ENCODE data around the gene P2RX6. TPM values are rescaled to one million over a fixed set of nuclear protein-coding genes. Genes with fewer than 3 reads are reported as not detected.

The P2RX6 gene
- total and polyA plus RNA-seq, 2 of the 4 experiments (the other 2 are of a cell fraction): 0.90 to 1.6 TPM

DNA sequence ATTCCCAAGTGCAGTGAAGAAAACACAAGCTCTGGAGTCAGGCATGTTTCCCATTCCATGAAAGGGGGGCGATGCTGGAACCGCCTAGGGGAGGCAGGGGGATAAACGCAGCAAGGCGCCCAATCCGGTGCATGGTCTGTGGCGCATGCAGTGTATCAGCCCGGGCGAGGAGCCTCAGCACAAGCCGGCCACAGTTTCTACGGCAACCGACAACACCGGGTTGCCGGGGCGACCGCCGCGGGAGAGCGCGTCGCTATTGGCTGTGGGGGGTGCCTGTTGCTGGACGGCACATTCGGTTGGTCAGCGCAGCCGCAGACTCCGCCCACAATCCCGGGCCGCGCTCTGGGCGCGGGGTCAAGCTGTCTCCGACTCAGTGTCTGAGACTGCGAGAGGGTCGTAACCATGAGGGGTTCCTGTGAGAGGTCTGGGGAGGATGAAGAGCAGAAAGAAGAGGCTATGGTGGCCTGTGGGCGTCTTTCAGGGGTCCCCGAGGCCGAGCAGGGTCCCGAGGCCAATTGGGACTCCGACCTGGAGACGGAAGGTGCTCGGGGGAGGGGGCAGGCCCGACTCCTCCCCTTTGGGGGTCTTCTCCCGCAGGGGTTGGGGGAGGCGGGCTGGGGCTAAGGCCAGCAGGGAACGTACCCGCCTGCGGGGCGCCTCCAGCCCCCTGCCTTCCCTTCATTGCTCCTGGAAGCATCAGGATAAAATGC lies 30.8 kb downstream of the P2RX6 start, which contains the start of gene LRRC74B:
Gene LRRC74B, plus strand, starts transcription at position 362 of the 710 bp plus-strand sequence. Its CDS starts 41 bp downstream, at position 403.
- peaks cover 6% of the 10 kb centered on the region; the same call in 1 of the 2 replicates for H3K9me1 ChIP-seq (ENCODE audit: insufficient read depth, low read length)
- POLR2A ChIA-PET (ENCODE audit: unreplicated experiment): no interaction called here
- 0% methylated on average over 16 of the region's 47 CpGs; no CpG with 5 or more reads in 1 of the 2 experiments for WGBS, 2 experiments (ENCODE audit: extremely low coverage in 2 of 2, insufficient read length in 1 of 2)
- DNase-seq (peak; percentile 87), ATAC-seq (ENCODE audit: low read depth) (peak; percentile 98)
- H2BK15ac ChIP-seq (ENCODE audit: low read depth, low read length): no peak within 1 kb of the TSS
- peak within 1 kb of the TSS; percentile 27; the same call in 1 of the 2 replicates for H3K9ac ChIP-seq (ENCODE audit: low read depth, low read length)
- no peak within 1 kb of the TSS for H4K5ac ChIP-seq (ENCODE audit: low read depth, low read length)
- H3K79me1 ChIP-seq (ENCODE audit: low read depth in 1 of 2, low read length in 2 of 2): no peaks in the 10 kb centered on the region
- H4K91ac ChIP-seq (ENCODE audit: insufficient read depth, low read depth, low read length): no peak within 1 kb of the TSS; the same call in 1 of the 2 replicates
- peak; percentile 28; the same call in 1 of the 2 replicates for TF ChIP-seq BHLHE40 (IDR thresholded peaks at IDR 0.05; ENCODE audit: low read depth, low read length)
- TF ChIP-seq USF2 (IDR thresholded peaks at IDR 0.05; ENCODE audit: low read depth, low read length): peak; percentile 59; the same call in 1 of the 2 replicates
- TF ChIP-seq CEBPB (IDR thresholded peaks at IDR 0.05; ENCODE audit: low read depth, low read length): no peak
- TF ChIP-seq MXI1 (IDR thresholded peaks at IDR 0.05; ENCODE audit: borderline replicate concordance, low read depth, low read length): peak; percentile 99
- no peak within 1 kb of the TSS for H2AK5ac ChIP-seq (ENCODE audit: low read depth, low read length)
- H3K4me3 ChIP-seq (ENCODE audit: insufficient read depth, low read depth, low read length): peak within 1 kb of the TSS; percentile 37
- H4K20me1 ChIP-seq (ENCODE audit: insufficient read depth, low read length): no peaks in the 10 kb centered on the region
- in situ Hi-C loops (cut with MboI; ENCODE audit: low sequenced_read_pairs) (no loop called here), dilution Hi-C loops (cut with HindIII; ENCODE audit: low sequenced_read_pairs, unreplicated experiment) (no loop called here), intact Hi-C loops (cut with micrococcal nuclease) (loop anchor here (1.0 to 2.0 kb wide), 2 partner anchors 31 to 43 kb away; partner anchors contain the start of genes P2RX6 and THAP7)
- H3K14ac ChIP-seq (replicated peaks; ENCODE audit: low read depth, low read length): peak within 1 kb of the TSS; percentile 10; the same call in 1 of the 2 replicates
- BruUV-seq (replicated peaks): no TSS peak
- peak within 1 kb of the TSS; percentile 62 for H2BK5ac ChIP-seq (ENCODE audit: low read depth, low read length, poor library complexity, severe bottlenecking)
- H3K36me3 ChIP-seq (ENCODE audit: control insufficient read depth, insufficient read depth, low read length): no peaks in the 10 kb centered on the region
- H3K56ac ChIP-seq (ENCODE audit: extremely low read depth, insufficient read depth, low read length): peak within 1 kb of the TSS; percentile 22; the same call in 1 of the 2 replicates
- H3K9me3 ChIP-seq (ENCODE audit: control insufficient read depth, insufficient read depth, low read length): no peaks in the 10 kb centered on the region
- H3K4me1 ChIP-seq (ENCODE audit: control insufficient read depth, insufficient read depth, low read length): peaks cover 15% of the 10 kb centered on the region
- peak within 1 kb of the TSS; percentile 7; the same call in 1 of the 2 replicates for H2BK120ac ChIP-seq (ENCODE audit: low read depth, low read length)
- H3K27ac ChIP-seq (ENCODE audit: insufficient read depth, low read length): peak within 1 kb of the TSS; percentile 56
- no peak within 1 kb of the TSS for H2BK20ac ChIP-seq (ENCODE audit: low read depth, low read length)
- 0 out of 2 replicates have a peak within 1 kb of the TSS, but pooled peaks have one; percentile 36 for H3K23ac ChIP-seq (ENCODE audit: low read depth, low read length)
- CTCF ChIA-PET: no interaction called here
- peak within 1 kb of the TSS in 1 of 2 experiments; percentile 84; a peak in 2 of 4 replicates for H4K8ac ChIP-seq (ENCODE audit: low read depth in 2 of 2, low read length in 2 of 2)
- no peak within 1 kb of the TSS for H3K4ac ChIP-seq (ENCODE audit: low read depth, low read length)
- H2AFZ ChIP-seq (replicated peaks; ENCODE audit: low read length, poor library complexity): peak within 1 kb of the TSS; percentile 94
- peak within 1 kb of the TSS; percentile 84 for H3K4me2 ChIP-seq (ENCODE audit: low read depth, low read length)
- peak within 1 kb of the TSS; percentile 88 for H2AK9ac ChIP-seq (replicated peaks; ENCODE audit: low read depth, low read length, poor library complexity)
- H3K18ac ChIP-seq (ENCODE audit: low read depth, low read length): peak within 1 kb of the TSS; percentile 66; the same call in 1 of the 2 replicates
- no peaks in the 10 kb centered on the region for H3K27me3 ChIP-seq (ENCODE audit: control insufficient read depth, insufficient read depth, low read length)
